HG03521 (cell line): ENCODE measurements around the gene SPC24.
"Not testable (repeated sequence)": the region's sequence is repeated elsewhere in the genome, so short reads cannot be mapped to it uniquely, and the experiment has no call there.

ENCODE experiments used
- ATAC-seq: cut with Tn5 transposase; IDR thresholded peaks from one replicate; pipeline ENCODE4 v1.9.1; 2021; ENCODE audit warnings: mild to moderate bottlenecking, moderate library complexity; ENCODE audit not compliant: unreplicated experiment

SPC24 gene

DNA sequence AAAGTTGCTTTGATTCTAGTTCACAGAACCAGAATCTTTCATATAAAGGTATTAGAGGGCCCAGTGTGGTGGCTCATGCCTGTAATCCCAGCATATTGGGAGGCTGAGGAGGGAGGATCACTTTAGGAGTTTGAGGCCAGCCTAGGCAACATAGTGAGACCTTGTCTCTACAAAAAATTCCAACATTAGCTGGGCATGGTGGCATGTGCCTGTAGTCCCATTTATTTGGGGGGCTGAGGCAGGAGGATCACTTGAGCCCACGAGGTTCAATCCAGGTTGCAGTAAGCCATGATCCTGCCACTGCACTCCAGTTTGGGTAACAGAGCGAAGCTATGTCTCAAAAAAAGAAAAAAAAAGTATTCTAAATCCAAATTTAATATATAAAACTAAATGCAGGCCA lies 57.3 kb downstream of the SPC24 start:
- ATAC-seq = no peak

GRCh38 chr19:11097367-11097766 lies 58.2 kb downstream of the SPC24 start:
- ATAC-seq = not testable (repeated sequence)

- no peak for ATAC-seq
Measured at GRCh38 chr19:11096210-11096841, 59.3 kb downstream of the SPC24 start.
